ENCODE results near the gene TEAD2. TPM values are rescaled to one million over a fixed set of nuclear protein-coding genes. Genes with fewer than 3 reads are reported as not detected.
"Not testable (repeated sequence)": the region's sequence is repeated elsewhere in the genome, so short reads cannot be mapped to it uniquely, and the experiment has no call there.

Gene TEAD2
- total and polyA plus RNA-seq, 9 of the 15 experiments (the other 6 are each of a cell fraction or from before 2014, with no cell fraction given): 1.6 to 27.0 (median 13.9) TPM

DNA sequence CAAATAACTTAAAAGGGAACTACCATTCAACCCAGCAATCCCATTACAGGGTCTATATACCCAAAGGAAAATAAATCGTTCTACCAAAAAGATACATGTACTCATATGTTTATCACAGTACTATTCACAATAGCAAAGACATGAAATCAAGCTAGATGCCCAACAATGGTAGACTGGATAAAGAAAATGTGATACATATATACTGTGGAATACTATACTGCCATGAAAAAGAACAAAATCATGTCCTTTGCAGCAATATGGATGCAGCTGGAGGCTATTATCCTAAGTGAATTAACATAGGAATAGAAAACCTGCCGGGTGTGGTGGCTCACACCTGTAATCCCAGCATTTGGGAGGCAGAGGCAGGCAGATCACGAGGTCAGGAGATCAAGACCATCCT lies 63.6 kb downstream of the TEAD2 start:
- ATAC-seq; CTCF ChIA-PET (ENCODE audit: low intra/inter-chr PET ratio); H3K4me2 ChIP-seq (ENCODE audit: insufficient read depth, low read length); H4K20me1 ChIP-seq (replicated peaks; ENCODE audit: control insufficient read depth, insufficient read depth, low read length); H3K9ac ChIP-seq (ENCODE audit: insufficient read depth in 1 of 2, low read depth in 2 of 2, low read length in 2 of 2); DNase-seq (ENCODE audit: extremely low read depth in 1 of 4, low spot score in 3 of 4); in situ Hi-C loops (cut with MboI); H3K4me1 ChIP-seq (replicated peaks in 1 of 2; ENCODE audit: control insufficient read depth in 2 of 2, insufficient read depth in 2 of 2, low read length in 2 of 2); intact Hi-C loops (cut with micrococcal nuclease); POLR2A ChIA-PET; H3K9me1 ChIP-seq (ENCODE audit: control insufficient read depth, insufficient read depth, low read length); H3K9me3 ChIP-seq (replicated peaks; ENCODE audit: control insufficient read depth, insufficient read depth, low read depth, low read length); H3K79me2 ChIP-seq (ENCODE audit: control insufficient read depth, insufficient read depth, low read length); H3K36me3 ChIP-seq (ENCODE audit: control insufficient read depth, insufficient read depth, low read length); H2AFZ ChIP-seq (ENCODE audit: low read depth, low read length); BruUV-seq (replicated peaks); H3K27ac ChIP-seq (ENCODE audit: extremely low read depth, low read depth, low read length); FAIRE-seq; H3K4me3 ChIP-seq: not testable (repeated sequence)
- peak; percentile 60; the same call in 1 of the 2 replicates for TF ChIP-seq BCOR (IDR thresholded peaks at IDR 0.05)
- TF ChIP-seq ZNF146 (CRISPR knock-in tag; IDR thresholded peaks at IDR 0.05; ENCODE audit: unreplicated experiment): peak; percentile 96
- peak; percentile 82 for TF ChIP-seq RBM25 (IDR thresholded peaks at IDR 0.05; ENCODE audit: low read depth, low read length, severe bottlenecking)
- 0 out of 4 replicates have a peak, but pooled peaks of 1 of the 2 experiments have one; percentile 34 for TF ChIP-seq KDM1A (IDR thresholded peaks at IDR 0.05)
- WGBS (ENCODE audit: insufficient coverage, low coverage, missing lambda C conversion rate): 6% methylated on average over 3 of the region's 3 CpGs
- H3K27me3 ChIP-seq (ENCODE audit: control insufficient read depth in 2 of 2, insufficient read depth in 2 of 2, low read length in 2 of 2): peaks cover 6 to 17% of the 10 kb centered on the region in 2 experiments

GRCh38 chr19:49297403-49297802 lies 64.8 kb downstream of the TEAD2 start:
- Histone ChIP-seq H3K4me2 (ENCODE audit: insufficient read depth, low read length) (no peak overlapping the region), H3K9ac (ENCODE audit: insufficient read depth in 1 of 2, low read depth in 2 of 2, low read length in 2 of 2) (no peak overlapping the region), H3K4me1 (replicated peaks in 1 of 2; ENCODE audit: control insufficient read depth in 2 of 2, insufficient read depth in 2 of 2, low read length in 2 of 2) (peaks cover 2 to 5% of the 10 kb centered on the region in 2 experiments; a peak in 1 of 5 replicates), H3K27ac (ENCODE audit: extremely low read depth, low read depth, low read length) (no peak overlapping the region), H3K36me3 (ENCODE audit: control insufficient read depth, insufficient read depth, low read length) (no peaks in the 10 kb centered on the region), H4K20me1 (replicated peaks; ENCODE audit: control insufficient read depth, insufficient read depth, low read length) (no peaks in the 10 kb centered on the region), H3K9me3 (replicated peaks; ENCODE audit: control insufficient read depth, insufficient read depth, low read depth, low read length) (no peaks in the 10 kb centered on the region), H3K27me3 (ENCODE audit: control insufficient read depth in 2 of 2, insufficient read depth in 2 of 2, low read length in 2 of 2) (peaks cover 6 to 24% of the 10 kb centered on the region in 2 experiments), H3K79me2 (ENCODE audit: control insufficient read depth, insufficient read depth, low read length) (no peaks in the 10 kb centered on the region), H3K4me3 (no peak overlapping the region), H2AFZ (ENCODE audit: low read depth, low read length) (no peak overlapping the region), H3K9me1 (ENCODE audit: control insufficient read depth, insufficient read depth, low read length) (no peaks in the 10 kb centered on the region)
- WGBS (ENCODE audit: insufficient coverage, low coverage, missing lambda C conversion rate): 2% methylated on average over 3 of the region's 3 CpGs
- in situ Hi-C loops (cut with MboI): no loop called here
- DNase-seq (ENCODE audit: extremely low read depth in 1 of 4, low spot score in 3 of 4): no peak
- CTCF ChIA-PET (ENCODE audit: low intra/inter-chr PET ratio): interaction anchor here (0.6 kb wide), 1 partner anchor 73 kb away, joined by 3 read pairs; no protein-coding TSS in a partner anchor
- BruUV-seq (replicated peaks): no TSS peak
- intact Hi-C loops (cut with micrococcal nuclease): no loop called here
- ATAC-seq: no peak
- POLR2A ChIA-PET: no interaction called here
- FAIRE-seq: no peak
- TF ChIP-seq ZNF12 (CRISPR knock-in tag; IDR thresholded peaks at IDR 0.05) (no peak), BDP1 (IDR thresholded peaks at IDR 0.05; ENCODE audit: insufficient read depth, insufficient read length) (no peak), HMG20A (CRISPR knock-in tag; conservative IDR thresholded peaks at IDR 0.05) (no peak)
- TF ChIP-seq, protein P1, sequence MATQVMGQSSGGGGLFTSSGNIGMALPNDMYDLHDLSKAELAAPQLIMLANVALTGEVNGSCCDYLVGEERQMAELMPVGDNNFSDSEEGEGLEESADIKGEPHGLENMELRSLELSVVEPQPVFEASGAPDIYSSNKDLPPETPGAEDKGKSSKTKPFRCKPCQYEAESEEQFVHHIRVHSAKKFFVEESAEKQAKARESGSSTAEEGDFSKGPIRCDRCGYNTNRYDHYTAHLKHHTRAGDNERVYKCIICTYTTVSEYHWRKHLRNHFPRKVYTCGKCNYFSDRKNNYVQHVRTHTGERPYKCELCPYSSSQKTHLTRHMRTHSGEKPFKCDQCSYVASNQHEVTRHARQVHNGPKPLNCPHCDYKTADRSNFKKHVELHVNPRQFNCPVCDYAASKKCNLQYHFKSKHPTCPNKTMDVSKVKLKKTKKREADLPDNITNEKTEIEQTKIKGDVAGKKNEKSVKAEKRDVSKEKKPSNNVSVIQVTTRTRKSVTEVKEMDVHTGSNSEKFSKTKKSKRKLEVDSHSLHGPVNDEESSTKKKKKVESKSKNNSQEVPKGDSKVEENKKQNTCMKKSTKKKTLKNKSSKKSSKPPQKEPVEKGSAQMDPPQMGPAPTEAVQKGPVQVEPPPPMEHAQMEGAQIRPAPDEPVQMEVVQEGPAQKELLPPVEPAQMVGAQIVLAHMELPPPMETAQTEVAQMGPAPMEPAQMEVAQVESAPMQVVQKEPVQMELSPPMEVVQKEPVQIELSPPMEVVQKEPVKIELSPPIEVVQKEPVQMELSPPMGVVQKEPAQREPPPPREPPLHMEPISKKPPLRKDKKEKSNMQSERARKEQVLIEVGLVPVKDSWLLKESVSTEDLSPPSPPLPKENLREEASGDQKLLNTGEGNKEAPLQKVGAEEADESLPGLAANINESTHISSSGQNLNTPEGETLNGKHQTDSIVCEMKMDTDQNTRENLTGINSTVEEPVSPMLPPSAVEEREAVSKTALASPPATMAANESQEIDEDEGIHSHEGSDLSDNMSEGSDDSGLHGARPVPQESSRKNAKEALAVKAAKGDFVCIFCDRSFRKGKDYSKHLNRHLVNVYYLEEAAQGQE (IDR thresholded peaks at IDR 0.05; ENCODE audit: borderline replicate concordance): no peak
- TF ChIP-seq, protein P1 (CRISPR knock-in tag; IDR thresholded peaks at IDR 0.05; ENCODE audit: low read depth): no peak

Measured in K562 (cell line).